ENCODE data around the gene RASGEF1C.

DNA sequence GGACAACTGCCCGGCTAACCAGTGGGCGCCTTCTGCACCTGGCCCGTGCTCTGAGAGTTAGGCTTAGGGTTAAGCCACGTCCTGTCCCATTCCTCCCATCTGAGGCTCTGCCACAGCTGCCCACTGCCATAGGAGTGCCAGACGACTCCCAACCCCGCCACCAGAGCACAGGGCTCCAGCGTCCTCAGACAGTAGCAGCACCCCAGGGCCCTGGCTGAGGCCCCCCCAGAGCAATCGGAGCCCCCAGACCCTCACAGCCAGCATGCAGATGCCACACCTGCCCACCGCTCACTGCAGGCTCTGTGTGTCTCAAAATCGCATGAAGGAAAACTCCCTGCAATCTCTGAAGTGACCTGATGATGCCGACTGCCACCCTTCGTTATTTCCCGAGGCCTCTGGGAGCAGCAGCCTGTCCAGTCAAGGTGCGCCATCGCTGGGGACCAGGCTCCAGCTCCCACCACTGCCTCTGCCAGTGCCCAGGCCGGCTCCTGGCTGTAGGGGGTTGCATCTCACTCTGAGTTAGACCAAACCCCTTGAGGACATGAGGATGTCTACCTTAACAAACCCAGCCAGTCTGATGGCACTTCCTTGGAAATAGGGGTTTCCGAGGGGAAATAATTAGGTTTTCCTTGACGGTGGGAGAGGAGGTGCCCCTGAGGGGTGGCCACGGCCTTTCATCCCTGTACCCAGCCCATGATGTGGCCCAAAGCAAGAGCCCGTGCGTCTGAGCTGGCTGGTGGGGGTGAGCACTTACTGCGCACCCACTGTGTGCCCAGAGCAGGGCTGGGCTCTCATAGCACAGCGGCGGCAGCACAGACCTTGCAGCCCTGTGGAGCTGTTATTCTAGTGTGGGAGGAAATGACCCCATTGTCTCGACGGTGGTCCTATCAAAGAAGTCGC lies 79.5 kb downstream of the RASGEF1C start:
- TF ChIP-seq SUZ12 (IDR thresholded peaks at IDR 0.05) (no peak), TARDBP (IDR thresholded peaks at IDR 0.05) (no peak), FOXM1 (IDR thresholded peaks at IDR 0.05; ENCODE audit: borderline replicate concordance) (no peak), CTBP1 (IDR thresholded peaks at IDR 0.05; ENCODE audit: borderline replicate concordance) (no peak), ELF4 (IDR thresholded peaks at IDR 0.05) (no peak), SP1 (IDR thresholded peaks at IDR 0.05) (no peak), LEF1 (IDR thresholded peaks at IDR 0.05; ENCODE audit: borderline replicate concordance) (no peak), ARNT (IDR thresholded peaks at IDR 0.05) (no peak), FOXK2 (IDR thresholded peaks at IDR 0.05) (no peak), BHLHE40 (IDR thresholded peaks at IDR 0.05; ENCODE audit: borderline replicate concordance) (no peak), NFRKB (IDR thresholded peaks at IDR 0.05) (no peak)
- TF ChIP-seq, protein P1, sequence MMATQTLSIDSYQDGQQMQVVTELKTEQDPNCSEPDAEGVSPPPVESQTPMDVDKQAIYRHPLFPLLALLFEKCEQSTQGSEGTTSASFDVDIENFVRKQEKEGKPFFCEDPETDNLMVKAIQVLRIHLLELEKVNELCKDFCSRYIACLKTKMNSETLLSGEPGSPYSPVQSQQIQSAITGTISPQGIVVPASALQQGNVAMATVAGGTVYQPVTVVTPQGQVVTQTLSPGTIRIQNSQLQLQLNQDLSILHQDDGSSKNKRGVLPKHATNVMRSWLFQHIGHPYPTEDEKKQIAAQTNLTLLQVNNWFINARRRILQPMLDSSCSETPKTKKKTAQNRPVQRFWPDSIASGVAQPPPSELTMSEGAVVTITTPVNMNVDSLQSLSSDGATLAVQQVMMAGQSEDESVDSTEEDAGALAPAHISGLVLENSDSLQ (IDR thresholded peaks at IDR 0.05) = no peak
